Peyer's patch (tissue), 4 donors: ENCODE measurements around the gene ADGB. TPM values are rescaled to one million over a fixed set of nuclear protein-coding genes. Genes with fewer than 3 reads are reported as not detected.

ENCODE experiments used
- DNase-seq, 3 donors: peaks; one replicate each; pipeline ENCODE4 v3.0.0-alpha.2; 2017 to 2019
- H3K27ac ChIP-seq, 4 donors: fragments of 200-600 bp; sonication (generic); one replicate each; pipeline ENCODE4 v1.5.1; 2016 to 2019
- H3K27me3 ChIP-seq, 2 donors: fragments of 200-600 bp; sonication (generic); one replicate each; pipeline ENCODE4 v1.5.1; 2019
- H3K36me3 ChIP-seq, 3 donors: fragments of 200-600 bp; sonication (generic); one replicate each; pipeline ENCODE4 v1.5.1; 2016 to 2019
- H3K4me1 ChIP-seq, 4 donors: fragments of 200-600 bp; sonication (generic); one replicate each; pipeline ENCODE4 v1.5.1; 2016 to 2019
- H3K4me3 ChIP-seq, 4 donors: fragments of 200-600 bp; sonication (generic); 1 replicate in 3 of 4; 2 replicates in 1 of 4; pipeline ENCODE4 v1.5.1; 2016 to 2019; ENCODE audit warnings: mild to moderate bottlenecking in 1 of 4
- H3K9me3 ChIP-seq, 4 donors: fragments of 200-600 bp; sonication (generic); one replicate each; pipeline ENCODE4 v1.5.1; 2016 to 2019; ENCODE audit warnings: mild to moderate bottlenecking in 1 of 4
- CTCF ChIP-seq, 6 experiments: fragments of 450-650 bp in 4 of 6; fragments of 200-600 bp in 2 of 6; sonication (generic) in 1 of 6; IDR thresholded peaks; one replicate each; pipeline ENCODE4 v1.5.1; 2017 to 2019; ENCODE audit warnings: antibody characterized with exemption in 6 of 6, mild to moderate bottlenecking in 3 of 6, moderate library complexity in 1 of 6
- POLR2A ChIP-seq, 2 donors: fragments of 450-650 bp; IDR thresholded peaks; one replicate each; pipeline ENCODE4 v1.5.1; 2017; ENCODE audit warnings: antibody characterized with exemption in 2 of 2, mild to moderate bottlenecking in 2 of 2, moderate library complexity in 2 of 2
- total RNA-seq, 4 donors: library from RNA; depleted of rRNA; stranded (reverse); fragments of >200 nt; gene quantifications; one replicate each; pipeline ENCODE4 v1.1.0, GENCODE V29; 2016

ADGB gene
- total RNA-seq, 4 donors from 2014 or later = not detected

DNA sequence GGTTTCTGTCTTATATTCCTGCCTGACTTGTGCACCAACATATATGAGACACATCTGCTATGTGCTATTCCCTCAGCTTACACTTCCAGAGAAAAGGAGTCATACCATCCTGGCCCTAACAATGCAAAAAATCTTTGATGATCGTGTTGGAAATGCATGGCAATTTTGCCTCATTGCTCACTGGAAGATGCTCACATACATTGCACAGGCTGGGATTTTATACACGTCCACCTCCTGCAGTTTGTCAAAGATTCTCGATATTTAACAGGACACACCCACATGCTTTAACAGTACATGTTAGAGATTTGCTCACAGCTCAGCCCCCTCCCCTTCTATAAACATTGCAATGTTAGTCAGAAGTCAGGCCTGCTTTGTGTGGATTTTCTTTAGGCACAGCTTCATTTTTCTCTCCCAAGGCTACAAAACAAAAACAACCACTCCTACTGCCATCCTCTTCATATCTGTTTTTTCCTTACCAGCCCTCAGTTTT is 66.1 kb downstream of the ADGB start:
- no peaks in the 10 kb centered on the region for H3K36me3 ChIP-seq
- no peak for DNase-seq

GRCh38 chr6:146666909-146667308 is 68.1 kb downstream of the ADGB start:
- no peaks in the 10 kb centered on the region for H3K36me3 ChIP-seq
- no peak overlapping the region for H3K4me3 ChIP-seq
- no peaks in the 10 kb centered on the region for H3K27me3 ChIP-seq
- TF ChIP-seq POLR2A (IDR thresholded peaks at IDR 0.05) (no peak), CTCF (IDR thresholded peaks at IDR 0.05) (peak in 1 of 6 experiments; percentile 6)
- no peaks in the 10 kb centered on the region for H3K9me3 ChIP-seq
- no peak overlapping the region for H3K27ac ChIP-seq
- no peak for DNase-seq
- no peaks in the 10 kb centered on the region for H3K4me1 ChIP-seq

More for the DNA sequence above, 66.1 kb downstream of the ADGB start:
- no peak for TF ChIP-seq CTCF (IDR thresholded peaks at IDR 0.05)
- TF ChIP-seq POLR2A (IDR thresholded peaks at IDR 0.05) = no peak
- Histone ChIP-seq H3K4me3 (no peak overlapping the region), H3K9me3 (no peaks in the 10 kb centered on the region), H3K27me3 (no peaks in the 10 kb centered on the region), H3K27ac (no peak overlapping the region), H3K4me1 (no peaks in the 10 kb centered on the region)

DNA sequence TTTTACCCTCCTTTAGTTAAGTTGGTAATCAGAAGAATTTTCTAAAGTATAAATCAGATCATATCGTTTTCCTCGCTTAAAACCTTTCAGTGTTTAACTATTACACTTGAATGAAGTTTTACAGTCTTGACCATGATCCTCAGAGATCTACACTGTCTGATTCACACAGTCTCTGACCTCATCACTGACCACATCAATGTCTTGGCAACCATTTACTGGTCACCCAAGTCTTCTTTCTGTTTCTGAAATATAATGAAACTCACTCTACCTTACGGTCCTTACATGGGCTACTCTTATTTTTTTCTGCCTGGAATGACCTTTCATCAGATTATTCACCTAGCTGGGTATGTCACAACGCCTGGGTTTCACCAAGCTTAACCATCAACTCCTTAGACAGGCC is 71.4 kb downstream of the ADGB start:
- DNase-seq = no peak
- H3K4me1 ChIP-seq = no peaks in the 10 kb centered on the region
- no peaks in the 10 kb centered on the region for H3K27me3 ChIP-seq
- H3K27ac ChIP-seq = no peak overlapping the region
- no peak overlapping the region for H3K4me3 ChIP-seq
- no peaks in the 10 kb centered on the region for H3K36me3 ChIP-seq
- TF ChIP-seq CTCF (IDR thresholded peaks at IDR 0.05) = no peak
- no peak for TF ChIP-seq POLR2A (IDR thresholded peaks at IDR 0.05)
- no peaks in the 10 kb centered on the region for H3K9me3 ChIP-seq

- Histone ChIP-seq H3K9me3 (no peaks in the 10 kb centered on the region), H3K4me1 (no peaks in the 10 kb centered on the region), H3K36me3 (no peaks in the 10 kb centered on the region), H3K27ac (no peak overlapping the region), H3K27me3 (no peaks in the 10 kb centered on the region), H3K4me3 (no peak overlapping the region)
- TF ChIP-seq POLR2A (IDR thresholded peaks at IDR 0.05) (no peak), CTCF (IDR thresholded peaks at IDR 0.05) (no peak)
- no peak for DNase-seq
Measured at GRCh38 chr6:146673069-146673468, 74.3 kb downstream of the ADGB start.

DNA sequence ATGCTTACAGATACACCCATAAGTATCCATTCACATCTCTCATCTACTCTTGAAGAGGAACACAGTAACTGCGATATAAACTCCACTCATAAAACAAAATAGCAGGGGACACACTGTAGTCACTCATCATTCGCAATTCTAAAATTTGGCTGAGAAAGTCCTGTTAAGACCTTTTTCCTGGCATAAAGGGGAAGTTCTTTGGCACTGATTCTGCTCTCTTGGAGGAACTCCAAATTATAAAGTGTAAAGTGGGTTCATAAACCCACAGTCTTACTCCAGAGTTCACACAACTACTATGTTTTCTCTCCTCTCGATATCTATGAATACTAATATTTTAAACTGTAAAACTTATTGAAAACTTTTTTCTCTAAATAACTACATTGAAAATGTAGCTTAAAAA is 80.6 kb downstream of the ADGB start:
- no peaks in the 10 kb centered on the region for H3K9me3 ChIP-seq
- H3K27ac ChIP-seq = no peak overlapping the region
- H3K27me3 ChIP-seq = no peaks in the 10 kb centered on the region
- no peak overlapping the region for H3K4me3 ChIP-seq
- H3K4me1 ChIP-seq = no peaks in the 10 kb centered on the region
- no peaks in the 10 kb centered on the region for H3K36me3 ChIP-seq
- TF ChIP-seq CTCF (IDR thresholded peaks at IDR 0.05) (no peak), POLR2A (IDR thresholded peaks at IDR 0.05) (no peak)
- DNase-seq = no peak

GRCh38 chr6:146682919-146683318 is 84.1 kb downstream of the ADGB start:
- Histone ChIP-seq H3K4me1 (no peaks in the 10 kb centered on the region), H3K4me3 (no peak overlapping the region), H3K27ac (no peak overlapping the region), H3K36me3 (no peaks in the 10 kb centered on the region), H3K27me3 (no peaks in the 10 kb centered on the region), H3K9me3 (no peaks in the 10 kb centered on the region)
- no peak for TF ChIP-seq POLR2A (IDR thresholded peaks at IDR 0.05)
- no peak for TF ChIP-seq CTCF (IDR thresholded peaks at IDR 0.05)
- no peak for DNase-seq
